ENCODE measurements around the gene IQCE.

Gene IQCE

DNA sequence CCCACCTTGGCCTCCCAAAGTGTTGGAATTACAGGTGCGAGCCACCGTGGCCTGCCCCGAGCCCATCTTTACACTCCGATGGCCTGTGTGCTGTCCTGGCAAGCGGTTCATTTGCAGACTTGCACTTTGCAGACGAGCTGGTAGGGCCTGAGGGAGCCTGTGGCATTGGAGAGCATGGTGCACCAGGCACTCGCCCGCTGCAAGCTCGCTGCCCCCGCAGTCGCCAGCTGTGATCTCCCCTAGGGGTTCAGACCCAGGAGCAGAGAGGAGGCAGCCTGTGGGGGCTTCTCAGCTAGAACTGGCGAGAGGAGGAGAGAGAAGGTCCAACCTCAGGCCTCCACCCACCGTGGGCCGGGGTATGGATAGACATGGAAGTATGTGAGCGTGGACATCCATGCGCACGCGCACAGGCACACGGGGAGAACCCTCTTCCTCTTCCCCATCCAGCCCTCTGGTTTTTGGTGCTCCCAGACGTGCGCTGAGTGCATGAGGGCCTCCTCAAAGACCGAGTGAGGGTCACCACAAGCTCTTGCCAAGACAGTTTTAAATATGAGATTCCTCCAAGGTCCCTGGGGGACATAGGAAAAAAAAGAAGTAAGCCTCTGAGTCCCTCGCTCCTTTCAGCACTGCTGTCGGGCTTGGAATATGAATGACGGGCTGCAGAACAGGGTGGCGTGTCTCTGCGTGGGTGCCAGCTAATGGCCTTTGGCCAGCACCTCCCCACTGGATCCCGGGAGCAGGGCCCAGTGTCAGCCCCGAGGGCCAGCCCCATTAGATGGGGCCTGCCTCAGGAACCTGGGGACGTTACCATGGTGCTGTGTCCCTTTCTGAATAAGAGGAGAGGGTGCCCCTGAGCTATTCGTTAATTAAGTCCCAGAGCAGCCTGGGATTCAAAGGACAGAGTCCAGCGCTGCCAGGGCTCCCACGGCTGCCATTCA is 57.9 kb downstream of the IQCE start:
- no peak for DNase-seq (ENCODE audit: low read depth)

DNA sequence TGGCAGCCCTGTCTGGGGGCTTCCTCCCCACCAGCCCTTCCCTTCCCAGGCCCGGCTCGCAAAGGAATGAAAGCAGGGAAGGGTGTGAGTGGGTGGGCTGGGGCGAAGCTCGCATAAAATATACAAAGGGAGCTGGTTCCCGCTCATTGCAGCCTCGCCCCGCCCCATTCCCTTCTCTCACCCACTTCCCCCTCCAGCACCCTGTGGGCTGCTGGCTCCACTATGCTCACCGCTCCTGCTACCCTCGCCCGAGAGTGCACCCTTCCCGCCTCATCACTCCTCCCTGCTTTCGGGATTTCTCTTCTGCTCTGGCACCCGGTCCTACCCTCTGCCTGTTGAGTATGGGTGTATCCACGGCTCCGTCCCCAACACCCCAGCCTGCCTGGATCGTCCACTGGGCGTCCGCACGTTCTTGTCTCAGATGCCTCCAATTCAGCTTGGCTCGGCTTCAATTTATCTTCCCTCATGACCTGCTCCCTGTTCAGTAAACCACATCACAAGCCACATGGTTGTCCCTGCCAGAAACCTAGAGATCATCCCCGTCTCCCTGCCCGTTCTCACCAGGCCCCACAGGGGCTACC is 58.6 kb downstream of the IQCE start:
- no peak for DNase-seq (ENCODE audit: low read depth)

DNA sequence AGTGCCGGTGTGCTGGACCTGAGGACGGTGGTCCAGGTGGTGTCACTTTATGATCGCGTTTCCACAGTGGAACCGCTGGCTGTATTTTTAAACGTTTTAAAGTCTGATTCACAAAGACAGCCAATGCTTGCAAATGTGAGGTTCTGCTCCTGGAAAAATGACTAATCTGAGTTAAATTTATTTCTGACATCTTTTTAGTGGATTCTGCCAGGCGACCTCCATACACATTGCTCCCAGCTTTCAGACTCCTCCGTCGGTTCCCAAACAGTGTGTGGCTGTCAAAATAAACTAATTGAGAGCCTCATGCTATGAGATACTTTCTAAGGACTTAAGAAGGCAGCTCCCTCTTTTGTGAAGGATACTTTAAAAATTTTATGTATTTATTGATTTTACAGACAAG is 60.3 kb downstream of the IQCE start:
- peak; percentile 33 for DNase-seq (ENCODE audit: low read depth)

DNA sequence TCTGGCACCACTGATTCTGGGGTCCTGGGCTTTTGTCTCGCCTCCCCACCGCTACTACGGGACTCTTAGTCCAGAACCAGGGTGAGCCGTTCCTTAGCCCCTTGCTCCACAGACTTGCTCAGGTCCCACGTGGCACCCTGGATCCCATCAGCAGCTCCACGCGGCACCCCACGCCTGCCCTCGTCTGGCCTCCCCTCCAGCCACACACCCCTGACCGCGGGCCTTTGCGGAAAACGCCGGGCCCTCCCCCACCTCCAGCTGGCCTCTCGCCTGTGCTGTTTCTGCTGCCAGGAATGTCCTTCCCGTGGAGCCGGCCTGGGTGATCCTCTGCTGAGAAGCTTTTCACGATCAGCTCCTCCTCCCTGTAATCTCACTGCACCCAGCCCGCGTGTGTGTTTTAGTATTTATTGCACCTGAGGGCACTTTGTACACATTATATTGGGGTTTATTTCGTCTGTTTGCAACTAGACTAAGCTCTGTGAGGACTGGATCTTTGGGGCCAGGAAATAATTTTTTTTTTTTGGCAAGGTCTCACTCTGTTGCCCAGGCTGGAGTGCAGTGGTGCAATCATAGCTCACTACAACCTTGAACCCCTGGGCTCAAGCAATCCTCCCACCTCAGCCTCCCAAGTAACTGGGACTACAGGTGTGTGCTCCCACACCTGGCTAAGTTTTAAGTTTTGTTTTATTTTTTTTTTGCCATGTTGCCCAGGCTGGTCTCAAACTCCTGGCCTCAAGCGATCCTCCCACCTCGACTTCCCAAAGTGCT is 62.5 kb downstream of the IQCE start:
- peak; percentile 10 for DNase-seq (ENCODE audit: low read depth)

DNA sequence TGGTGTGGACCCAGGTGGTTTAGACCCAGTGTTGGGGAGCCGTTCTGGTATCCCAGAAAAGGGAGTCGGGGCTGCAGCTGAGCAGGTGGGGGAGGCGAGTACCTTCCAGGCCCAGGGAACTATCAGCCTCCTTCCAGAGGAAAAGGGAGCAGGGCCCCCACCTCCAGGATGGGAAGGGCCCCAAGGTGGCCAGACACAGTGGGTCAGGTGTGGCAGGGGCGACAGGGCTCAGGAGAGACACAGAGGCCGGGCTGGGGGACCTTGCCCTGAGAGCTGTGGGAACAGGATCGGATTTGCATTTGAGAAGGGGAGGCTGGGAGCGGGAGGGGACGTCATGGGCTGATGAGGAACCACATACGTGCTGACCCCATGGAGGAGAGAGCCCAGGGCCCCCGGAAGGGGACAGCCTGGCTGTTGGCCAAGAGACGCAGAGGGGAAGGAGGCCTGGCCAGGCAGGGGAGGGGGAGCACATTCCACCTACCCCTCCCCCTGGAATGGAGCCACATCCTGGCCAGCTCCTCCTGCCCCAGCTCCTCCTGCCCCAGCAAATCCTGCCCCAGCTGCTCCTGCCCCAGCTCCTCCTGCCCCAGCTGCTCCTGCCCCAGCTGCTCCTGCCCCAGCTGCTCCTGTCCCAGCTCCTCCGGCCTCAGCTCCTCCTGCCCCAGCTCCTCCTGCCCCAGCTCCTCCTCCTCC is 63.3 kb downstream of the IQCE start:
- DNase-seq (ENCODE audit: low read depth) = no peak

DNA sequence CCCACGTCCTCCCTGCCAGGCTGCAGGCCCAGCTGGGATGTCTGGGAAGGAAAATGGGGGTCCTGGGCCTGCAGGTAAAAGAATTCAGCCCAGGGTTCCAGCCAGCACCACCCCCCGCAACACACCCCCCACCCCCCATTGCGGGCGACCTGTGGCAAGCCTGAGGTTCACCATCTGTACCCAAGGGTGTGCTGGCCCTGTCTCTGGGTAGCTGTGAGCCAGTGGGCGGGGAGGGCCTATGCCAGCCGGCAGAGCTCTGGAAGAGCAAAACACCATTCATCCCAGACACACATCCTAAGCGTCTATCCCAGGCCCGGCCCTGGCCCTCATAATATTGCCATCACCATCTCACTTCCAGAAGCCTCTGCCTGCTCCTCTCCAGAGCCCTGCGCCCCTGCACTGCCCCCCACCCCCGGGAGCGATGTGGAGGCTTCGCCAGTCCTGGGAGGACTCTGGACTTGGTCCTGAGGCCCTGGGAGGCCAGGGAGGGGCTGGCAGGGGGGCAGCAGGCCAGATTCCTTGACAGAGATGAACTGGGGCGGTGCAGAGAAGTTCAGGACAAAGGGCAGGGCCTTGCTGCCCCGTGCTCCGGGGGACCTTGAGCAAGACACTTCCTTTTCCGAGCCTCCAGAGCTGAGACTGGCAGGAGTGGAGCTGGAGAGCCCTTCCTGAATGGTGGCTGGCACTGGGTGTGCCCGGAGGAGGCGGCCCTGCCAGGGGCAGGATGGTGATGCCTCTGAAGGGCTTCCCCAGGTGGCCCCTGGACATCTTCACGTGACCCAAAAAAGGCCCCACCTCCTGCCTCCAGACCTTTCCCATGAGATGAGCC is 64.3 kb downstream of the IQCE start:
- no peak for DNase-seq (ENCODE audit: low read depth)

DNA sequence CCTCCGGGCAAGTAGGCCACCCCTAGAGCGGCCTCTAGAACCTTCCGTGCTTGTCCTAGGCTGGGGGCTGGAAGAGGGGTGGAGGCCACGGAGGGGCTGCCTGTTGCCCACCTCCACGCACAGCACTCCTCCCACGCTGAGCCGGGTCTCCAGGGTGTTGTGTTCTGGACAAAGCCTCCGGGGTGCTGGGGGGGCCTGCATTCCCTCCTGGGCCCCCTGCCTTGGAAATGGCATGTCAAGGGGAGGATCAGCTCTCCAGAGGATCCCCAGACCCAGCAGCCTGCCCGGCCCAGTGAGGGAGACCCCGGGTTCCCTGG is 64.9 kb downstream of the IQCE start:
- no peak for DNase-seq (ENCODE audit: low read depth)

DNA sequence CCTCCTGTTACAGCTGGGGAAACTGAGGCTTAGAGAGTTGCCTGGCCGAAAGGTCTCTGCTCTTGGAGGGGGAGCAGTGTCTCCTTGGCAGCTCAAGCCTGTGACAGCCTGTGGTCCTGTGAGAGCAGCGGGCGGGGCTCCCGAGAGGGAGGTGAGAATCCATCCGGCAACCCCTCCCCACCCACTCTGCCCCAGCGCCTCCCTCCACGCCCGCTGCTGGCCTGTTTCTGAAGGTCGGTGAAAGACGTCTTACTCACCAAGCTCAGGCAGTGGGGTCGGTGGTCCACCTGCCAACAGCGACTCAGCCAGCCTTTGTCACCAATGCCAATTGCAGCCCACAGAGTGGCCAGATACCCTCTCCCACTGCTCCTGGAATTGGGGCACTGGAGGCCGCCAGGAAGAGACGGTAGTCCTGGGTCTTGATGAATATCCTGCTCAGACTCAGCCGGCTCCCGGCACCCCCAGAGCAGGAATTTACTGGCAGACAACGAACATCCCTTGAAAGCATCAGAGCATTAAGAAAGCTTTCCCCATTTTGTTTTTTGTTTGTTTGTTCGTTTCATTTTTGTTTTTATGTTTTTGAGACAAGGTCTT is 65.6 kb downstream of the IQCE start:
- no peak for DNase-seq (ENCODE audit: low read depth)

DNA sequence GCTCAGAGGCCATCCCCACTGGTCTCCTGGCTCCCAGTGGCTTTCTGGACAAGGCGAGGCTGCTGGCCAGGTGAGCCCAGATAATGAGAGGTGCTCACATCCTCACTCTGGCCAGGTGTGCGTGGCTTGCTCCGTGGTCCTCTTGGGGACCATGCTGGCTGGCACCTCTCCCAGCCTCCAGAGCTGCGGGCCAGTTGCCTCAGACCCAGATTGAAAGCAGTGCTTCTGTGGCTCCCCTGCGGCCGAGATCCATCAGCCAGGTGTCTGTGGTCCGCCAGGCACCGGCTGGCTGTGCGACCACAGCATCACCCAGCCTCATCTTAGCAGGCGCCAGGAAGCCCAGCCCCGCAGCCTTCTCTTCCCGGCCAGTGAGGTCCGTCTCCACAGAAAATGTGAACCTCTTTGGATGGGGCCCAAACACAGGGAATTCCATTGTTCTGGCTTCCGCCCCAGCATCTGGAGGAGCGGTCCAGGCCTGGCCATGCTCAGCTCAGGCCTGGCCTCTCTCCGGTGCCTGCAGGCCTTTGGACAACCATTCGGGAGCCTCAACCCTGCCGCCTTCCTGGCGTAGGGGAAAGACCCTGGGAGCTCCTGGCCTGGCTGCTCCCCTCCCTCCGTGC is 67.8 kb downstream of the IQCE start:
- no peak for DNase-seq (ENCODE audit: low read depth)

DNA sequence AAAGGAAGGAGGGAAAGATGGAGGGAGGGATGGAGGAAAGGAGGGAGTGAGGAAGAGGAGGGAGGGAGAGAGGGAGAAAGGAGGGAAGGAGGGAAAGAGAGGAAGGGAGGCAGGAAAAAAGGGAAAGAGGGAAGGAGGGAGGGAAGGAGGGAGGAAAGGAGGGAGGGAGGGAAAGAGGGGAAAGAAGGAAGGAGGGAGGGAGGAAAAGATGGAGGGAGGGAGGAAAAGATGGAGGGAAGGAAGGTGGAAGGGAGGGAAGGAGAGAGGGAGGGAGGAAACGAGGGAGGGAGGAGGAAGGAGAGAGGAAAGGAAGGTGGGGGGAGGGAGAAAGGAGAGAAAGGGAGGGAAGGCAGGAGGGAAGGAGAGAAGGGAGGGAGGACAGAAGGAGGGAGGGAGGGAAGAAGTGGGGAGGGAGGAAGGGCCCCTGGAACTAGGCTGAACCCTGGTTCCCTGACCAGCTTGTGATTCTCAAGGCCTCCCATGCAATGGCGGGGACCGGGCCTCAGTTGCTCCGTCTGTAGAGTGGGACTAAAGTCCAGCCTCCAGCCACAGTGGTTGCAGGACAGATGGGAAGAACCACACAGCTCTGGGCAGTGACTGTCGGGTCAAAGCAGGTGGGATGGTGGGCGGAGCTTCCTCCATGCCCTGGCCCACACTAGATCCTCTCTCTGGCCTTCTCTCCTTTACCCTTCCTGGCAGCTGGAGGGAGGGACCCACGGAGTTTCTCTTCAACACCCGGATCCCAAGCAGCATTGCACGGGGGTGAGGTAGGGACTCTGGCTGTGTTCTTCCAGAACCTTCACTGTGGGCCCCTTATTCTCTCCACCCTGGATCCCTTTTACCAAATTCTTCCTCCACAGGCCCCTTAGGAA is 68.7 kb downstream of the IQCE start:
- DNase-seq (ENCODE audit: low read depth) = no peak

DNA sequence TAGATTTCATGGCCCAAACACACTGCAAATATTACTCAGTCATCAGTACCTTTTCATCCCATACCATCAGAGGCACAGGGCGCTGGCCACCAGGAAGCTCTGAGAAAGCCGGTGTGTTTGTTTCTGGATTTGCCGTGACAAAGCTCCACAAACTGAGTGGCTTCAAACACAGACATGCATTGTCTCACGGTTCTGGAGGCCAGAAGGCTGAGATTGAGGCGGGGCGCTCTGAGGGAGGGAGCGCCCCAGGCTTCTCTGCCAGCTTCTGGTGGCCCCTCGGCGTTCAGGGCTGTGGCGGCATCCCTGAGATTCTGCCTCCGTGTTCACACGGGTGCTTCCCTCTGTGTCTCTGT is 69.3 kb downstream of the IQCE start:
- no peak for DNase-seq (ENCODE audit: low read depth)

DNA sequence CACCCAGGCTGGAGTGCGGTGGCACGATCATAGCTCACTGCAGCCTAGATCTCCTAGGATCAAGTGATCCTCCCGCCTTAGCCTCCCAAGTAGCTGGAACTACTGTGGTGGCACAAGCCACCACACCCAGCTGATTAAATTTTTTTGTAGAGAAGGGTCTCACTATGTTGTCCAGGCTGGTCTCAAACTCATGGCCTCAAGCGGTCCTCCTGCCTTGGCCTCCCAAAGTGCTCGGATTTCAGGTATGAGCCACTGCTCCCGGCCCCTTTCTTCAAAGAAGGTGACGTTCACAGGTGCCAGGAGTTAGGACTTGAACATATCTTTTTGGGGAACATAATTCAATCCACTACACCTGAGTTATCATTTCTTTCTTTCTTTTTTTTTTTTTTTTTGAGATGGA is 70.1 kb downstream of the IQCE start:
- no peak for DNase-seq (ENCODE audit: low read depth)

DNA sequence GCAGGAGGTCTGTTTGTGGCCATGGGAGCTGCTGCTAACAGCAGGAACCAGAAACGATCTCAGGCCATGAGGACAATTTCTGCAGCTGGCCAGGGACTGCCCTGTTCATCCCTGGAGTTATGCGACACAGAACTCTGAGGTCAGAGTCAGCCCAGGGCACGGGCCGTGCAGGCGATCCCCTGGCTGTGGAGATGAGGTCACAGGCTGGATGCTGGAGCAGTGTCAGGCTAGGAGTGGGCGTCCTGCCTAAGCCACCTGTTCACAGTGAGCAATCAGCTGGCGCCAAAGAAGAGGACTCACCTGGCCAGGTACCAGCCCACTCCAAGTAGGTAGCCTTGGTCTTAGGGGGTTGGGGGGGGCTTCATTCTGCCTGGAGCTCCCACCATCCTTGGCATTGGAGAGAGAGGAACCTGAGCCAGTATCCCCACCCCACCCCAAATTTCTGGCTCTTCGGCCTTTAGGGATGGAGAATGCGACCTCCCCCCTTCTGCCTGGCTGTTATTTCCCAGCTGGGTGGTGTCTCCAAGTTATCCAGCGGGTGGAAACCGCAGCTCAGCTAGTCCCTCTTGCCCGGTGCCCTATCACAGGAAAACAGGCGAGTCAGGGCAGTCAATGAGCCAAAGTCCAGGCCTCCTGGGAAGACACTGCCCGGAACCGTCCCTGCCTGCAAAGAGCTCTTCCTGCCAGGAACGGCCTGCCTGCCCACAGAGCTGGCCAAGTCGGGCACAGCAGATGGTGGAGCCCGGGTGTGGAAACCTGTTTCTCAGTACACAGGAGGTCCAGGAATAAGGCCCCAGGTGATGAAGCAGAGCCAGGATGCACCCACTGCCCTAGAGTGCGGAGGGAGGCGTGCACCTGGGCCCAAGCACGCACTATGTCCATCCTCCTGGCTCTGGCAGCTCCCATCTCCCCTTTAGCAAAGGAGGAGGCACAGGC is 71.2 kb downstream of the IQCE start:
- DNase-seq (ENCODE audit: low read depth) = peak; percentile 9

DNA sequence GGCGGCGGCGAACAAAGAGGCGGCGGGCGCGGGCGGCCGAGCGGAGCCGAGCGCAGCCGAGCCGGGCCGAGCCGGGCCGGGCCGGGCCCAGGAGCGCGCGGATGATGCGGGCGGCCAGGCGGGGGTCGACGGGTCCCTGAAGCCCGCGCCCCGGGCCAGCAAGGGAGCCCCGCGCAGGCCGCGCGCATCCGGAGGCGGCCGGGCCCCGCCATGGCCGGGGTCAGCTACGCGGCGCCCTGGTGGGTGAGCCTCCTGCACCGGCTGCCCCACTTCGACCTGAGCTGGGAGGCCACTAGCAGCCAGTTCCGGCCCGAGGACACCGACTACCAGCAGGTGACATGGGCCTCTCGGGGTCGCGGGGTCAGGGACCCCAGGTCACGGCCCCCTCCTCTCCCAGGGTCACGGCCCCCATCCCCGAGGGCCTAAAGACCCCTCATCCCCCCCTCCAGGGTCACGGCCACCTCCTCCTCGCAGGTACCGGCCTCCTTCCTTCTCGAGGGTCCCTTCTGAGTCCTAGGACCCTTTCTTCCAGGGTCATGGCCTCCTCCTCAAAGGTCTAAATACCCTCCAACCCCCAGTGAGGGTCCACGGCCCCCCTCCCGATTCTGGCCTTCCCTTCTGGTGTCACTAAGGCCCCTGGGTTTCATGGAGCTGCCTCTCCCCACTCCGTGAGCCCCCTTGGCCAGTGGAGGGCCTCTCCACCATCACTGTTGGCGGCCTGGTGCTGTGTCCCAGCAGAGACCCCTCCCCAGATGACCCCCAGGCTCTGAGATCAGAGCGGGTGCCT is 73.4 kb downstream of the IQCE start, which contains the start of gene TTYH3:
Gene TTYH3, plus strand, starts transcription at position 41 of the 787 bp plus-strand sequence. Its CDS starts 170 bp downstream, at position 211.
- no peak for DNase-seq (ENCODE audit: low read depth)

DNA sequence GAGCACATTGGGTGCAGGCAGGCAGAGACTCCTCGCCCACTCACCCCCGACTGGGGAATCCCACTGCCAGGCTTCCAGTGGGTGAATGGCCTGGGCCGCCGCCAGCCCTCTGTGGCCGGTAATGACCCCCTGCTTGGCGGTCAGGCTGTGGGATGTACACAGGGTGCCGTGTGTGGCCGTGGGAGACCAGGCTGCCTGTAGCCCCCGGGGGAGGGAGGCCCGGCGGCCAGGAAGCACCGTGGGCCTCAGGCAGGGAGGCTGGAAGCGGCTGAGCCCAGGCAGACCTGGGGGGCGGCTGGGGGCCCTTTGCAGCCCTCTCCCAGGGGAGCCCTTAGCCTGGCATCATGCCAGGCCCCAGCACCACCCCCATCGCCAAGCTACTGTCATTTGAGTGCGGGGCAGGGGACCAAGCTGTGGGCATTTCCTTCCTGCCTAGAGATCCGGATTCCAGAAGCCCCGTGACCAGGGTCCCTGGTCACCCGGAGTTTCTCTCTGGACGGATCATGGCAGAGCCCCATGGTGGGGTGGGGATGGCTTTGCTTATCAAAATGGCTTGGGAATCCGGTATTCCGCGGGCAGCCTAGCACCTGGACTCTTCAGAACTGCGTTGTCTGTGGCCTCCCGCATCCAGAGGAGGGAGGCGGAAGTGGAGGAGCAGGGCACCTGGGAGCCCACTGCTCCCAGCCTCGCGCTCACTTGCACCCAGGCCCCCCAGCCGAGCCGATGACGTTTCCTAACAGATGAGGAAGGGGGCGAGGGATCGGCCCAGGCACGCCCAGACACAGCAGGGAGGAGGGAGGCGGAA is 74.2 kb downstream of the IQCE start:
- peak; percentile 16 for DNase-seq (ENCODE audit: low read depth)

DNA sequence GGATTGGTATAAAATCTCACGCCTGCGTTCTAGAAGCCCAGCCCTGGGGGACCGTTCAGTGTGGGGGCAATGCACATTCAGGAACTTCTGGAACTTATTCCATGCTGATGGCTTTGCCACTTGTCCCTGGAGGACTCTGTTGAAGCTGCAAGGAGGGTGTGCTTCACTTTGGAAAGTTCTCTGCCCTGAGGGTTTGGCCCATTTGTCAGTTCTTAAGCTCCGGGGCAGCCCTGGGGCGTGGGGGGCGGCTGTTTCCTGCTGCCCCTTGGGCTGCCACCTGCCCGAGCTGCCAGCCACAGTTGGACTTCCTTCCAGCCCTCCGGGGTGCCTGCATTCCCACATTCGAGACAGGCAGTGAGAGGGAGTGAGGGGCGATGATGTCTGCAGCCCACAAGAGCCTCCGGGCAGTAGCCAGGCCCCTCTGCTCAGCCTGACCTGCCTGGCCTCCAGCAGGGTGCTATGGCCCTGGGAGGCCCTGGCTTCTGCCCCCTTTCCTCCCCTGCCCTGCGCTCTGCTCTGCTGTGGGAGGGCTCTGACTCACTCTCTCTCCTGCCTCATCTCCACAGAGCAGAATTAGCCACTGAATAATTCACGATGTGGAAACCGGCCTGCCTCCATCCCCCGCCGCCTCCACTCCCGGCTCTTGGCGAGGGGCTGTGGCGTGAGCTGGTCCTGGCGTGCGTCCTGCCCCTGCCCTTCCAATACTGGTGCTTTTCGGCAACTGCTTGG is 74.9 kb downstream of the IQCE start:
- DNase-seq (ENCODE audit: low read depth) = peak; percentile 81

All from stromal cell of bone marrow (primary cell).